ENCODE results near the gene KLHL24. TPM values are rescaled to one million over a fixed set of nuclear protein-coding genes. Genes with fewer than 3 reads are reported as not detected.
"Not testable (repeated sequence)": the region's sequence is repeated elsewhere in the genome, so short reads cannot be mapped to it uniquely, and the experiment has no call there.

KLHL24 gene
- total RNA-seq, 1 donor = 56.0 TPM

- peak; percentile 92 for DNase-seq (ENCODE audit: low read depth)
- H3K4me3 ChIP-seq (ENCODE audit: low read depth, low read length) = peak overlapping the region; percentile 86
- TF ChIP-seq CTCF (IDR thresholded peaks at IDR 0.05; ENCODE audit: insufficient read depth, low read length) = no peak
Measured at GRCh38 chr3:183636221-183637105, 1.0 kb downstream of the KLHL24 start.

- no peak for TF ChIP-seq CTCF (IDR thresholded peaks at IDR 0.05; ENCODE audit: insufficient read depth, low read length)
- H3K4me3 ChIP-seq (ENCODE audit: low read depth, low read length) = peak overlapping the region; percentile 86
- DNase-seq (ENCODE audit: low read depth) = peak; percentile 22
Measured at GRCh38 chr3:183637106-183637486, 1.7 kb downstream of the KLHL24 start.

GRCh38 chr3:183637633-183638032 lies 2.2 kb downstream of the KLHL24 start:
- DNase-seq (ENCODE audit: low read depth); H3K4me3 ChIP-seq (ENCODE audit: low read depth, low read length): not testable (repeated sequence)

GRCh38 chr3:183638101-183638852 lies 2.9 kb downstream of the KLHL24 start:
- no peak overlapping the region for H3K4me3 ChIP-seq (ENCODE audit: low read depth, low read length)
- no peak for TF ChIP-seq CTCF (IDR thresholded peaks at IDR 0.05; ENCODE audit: insufficient read depth, low read length)
- peak; percentile 25 for DNase-seq (ENCODE audit: low read depth)

- DNase-seq (ENCODE audit: low read depth); H3K4me3 ChIP-seq (ENCODE audit: low read depth, low read length): not testable (repeated sequence)
Measured at GRCh38 chr3:183640635-183641034, 5.2 kb downstream of the KLHL24 start.

GRCh38 chr3:183641882-183642281 lies 6.5 kb downstream of the KLHL24 start:
- no peak for TF ChIP-seq CTCF (IDR thresholded peaks at IDR 0.05; ENCODE audit: insufficient read depth, low read length)
- H3K4me3 ChIP-seq (ENCODE audit: low read depth, low read length) = no peak overlapping the region
- no peak for DNase-seq (ENCODE audit: low read depth)

GRCh38 chr3:183644244-183644643 lies 8.8 kb downstream of the KLHL24 start:
- no peak for TF ChIP-seq CTCF (IDR thresholded peaks at IDR 0.05; ENCODE audit: insufficient read depth, low read length)
- DNase-seq (ENCODE audit: low read depth) = no peak
- no peak overlapping the region for H3K4me3 ChIP-seq (ENCODE audit: low read depth, low read length)

Data from fibroblast of the aortic adventitia (primary cell).